GM23248 (cell line): ENCODE results near the gene CENPP. TPM values are rescaled to one million over a fixed set of nuclear protein-coding genes. Genes with fewer than 3 reads are reported as not detected.

Experiments used
- DNase-seq: peaks from one replicate; pipeline ENCODE4 v3.0.0-alpha.2; 2015
- H2AFZ ChIP-seq: fragments of 200-600 bp; sonication (generic); 2 replicates; pipeline ENCODE4 v1.6.1; 2016; ENCODE audit warnings: antibody characterized with exemption
- H3F3A ChIP-seq: fragments of 200-600 bp; sonication (generic); 2 replicates; pipeline ENCODE4 v1.6.1; 2016; ENCODE audit warnings: mild to moderate bottlenecking, antibody characterized with exemption, mixed run types; ENCODE audit not compliant: insufficient read depth
- H3K27ac ChIP-seq: fragments of 200-600 bp; sonication (generic); 2 replicates; pipeline ENCODE4 v1.5.1; 2016; ENCODE audit warnings: mild to moderate bottlenecking
- H3K27me3 ChIP-seq: fragments of 200-600 bp; sonication (generic); replicated peaks from 2 replicates; pipeline ENCODE4 v1.6.1; 2016; ENCODE audit warnings: mild to moderate bottlenecking; ENCODE audit not compliant: insufficient read depth
- H3K36me3 ChIP-seq: fragments of 200-600 bp; sonication (generic); 2 replicates; pipeline ENCODE4 v1.6.1; 2016; ENCODE audit warnings: low read depth, mild to moderate bottlenecking
- H3K4me1 ChIP-seq: fragments of 200-600 bp; sonication (generic); 2 replicates; pipeline ENCODE4 v1.6.1; 2016; ENCODE audit warnings: mild to moderate bottlenecking; ENCODE audit not compliant: insufficient read depth
- H3K4me2 ChIP-seq: fragments of 200-600 bp; sonication (generic); one replicate; pipeline ENCODE4 v1.6.1; 2016; ENCODE audit warnings: mild to moderate bottlenecking; ENCODE audit not compliant: unreplicated experiment
- H3K4me3 ChIP-seq: fragments of 200-600 bp; sonication (generic); 2 replicates; pipeline ENCODE4 v1.5.1; 2016; ENCODE audit warnings: mild to moderate bottlenecking
- H3K79me2 ChIP-seq: fragments of 200-600 bp; sonication (generic); 2 replicates; pipeline ENCODE4 v1.6.1; 2016; ENCODE audit warnings: mild to moderate bottlenecking; ENCODE audit not compliant: insufficient read depth
- H3K9ac ChIP-seq: fragments of 200-600 bp; sonication (generic); 2 replicates; pipeline ENCODE4 v1.6.1; 2016; ENCODE audit warnings: mild to moderate bottlenecking
- H3K9me2 ChIP-seq: fragments of 200-600 bp; sonication (generic); 2 replicates; pipeline ENCODE4 v1.6.1; 2016; ENCODE audit warnings: mixed run types, mild to moderate bottlenecking, moderate library complexity; ENCODE audit not compliant: insufficient read depth
- H3K9me3 ChIP-seq: fragments of 200-600 bp; sonication (generic); one replicate; pipeline ENCODE4 v1.6.1; 2017; ENCODE audit warnings: low read depth
- H4K20me1 ChIP-seq: fragments of 200-600 bp; sonication (generic); 2 replicates; pipeline ENCODE4 v1.6.0; 2016; ENCODE audit not compliant: insufficient read depth
- EZH2 ChIP-seq: fragments of 200-600 bp; sonication (generic); IDR thresholded peaks from 2 replicates; pipeline ENCODE4 v1.6.1; 2018; ENCODE audit warnings: antibody characterized with exemption, mild to moderate bottlenecking; ENCODE audit not compliant: insufficient read depth, poor library complexity, severe bottlenecking
- EZH2phosphoT487 ChIP-seq: fragments of 200-600 bp; sonication (generic); IDR thresholded peaks from 2 replicates; pipeline ENCODE4 v1.6.1; 2018; ENCODE audit warnings: antibody characterized with exemption, moderate library complexity, mild to moderate bottlenecking, low read depth; ENCODE audit not compliant: insufficient read depth
- WGBS, 2 experiments: methylation state at CpG; one replicate each; pipeline ENCODE4 v1.1.6; 2015 to 2017; ENCODE audit warnings: low lambda C conversion rate in 2 of 2, low coverage in 1 of 2; ENCODE audit errors: missing lambda C conversion rate in 2 of 2; 5-methylcytosine and 5-hydroxymethylcytosine counted together
- in situ Hi-C: fragments of 300-500 bp; cut with MboI; formaldehyde crosslinking; loops from 2 replicates; pipeline ENCODE4 v1.15.0; 2020
- polyA plus RNA-seq: library from polyadenylated mRNA; unstranded; fragments of >200 nt; fragmentation: Nextera tagmentation; extraction: Ambion mirVana; gene quantifications from 2 replicates; pipeline ENCODE4 v1.2.1, GENCODE V29; 2016
- total RNA-seq: library from RNA; depleted of rRNA; stranded (reverse); fragments of >200 nt; shearing (Covaris generic); gene quantifications from 2 replicates; pipeline ENCODE4 v1.2.3, GENCODE V29; 2014

CENPP gene
- total and polyA plus RNA-seq, 2 experiments from 2014 or later: 2.5 to 7.4 TPM

DNA sequence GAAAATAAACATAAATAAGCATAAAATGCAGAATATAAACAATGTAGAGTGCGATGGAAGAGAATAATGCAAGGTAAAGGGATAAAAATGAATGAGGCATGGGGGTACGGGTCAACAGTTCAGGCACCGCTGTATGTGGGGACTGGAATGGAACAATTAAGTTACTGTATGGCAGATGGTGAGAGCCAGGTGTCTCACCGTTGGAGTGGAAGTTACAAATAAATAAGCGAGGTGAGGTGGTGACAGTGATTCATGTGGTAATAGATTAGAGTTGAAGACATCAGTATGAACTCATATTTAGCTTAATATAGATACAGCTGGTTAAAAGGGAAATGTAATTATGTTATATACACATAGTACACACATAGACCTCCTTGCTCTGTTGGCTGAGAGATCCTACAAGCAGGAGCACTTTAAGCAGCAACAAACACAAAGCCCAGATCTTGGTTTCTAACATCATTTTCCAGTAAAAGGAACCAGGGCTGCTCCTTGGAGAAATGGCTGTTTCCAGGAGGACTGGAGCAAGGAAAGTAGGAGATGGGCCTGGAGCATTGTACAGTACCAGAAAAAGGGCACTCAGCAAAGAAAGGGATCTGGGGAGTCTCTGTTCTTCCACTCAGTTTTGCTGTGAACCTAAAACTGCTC, 100.9 kb downstream of the CENPP start:
- no peak overlapping the region for H3K4me3 ChIP-seq
- H3K36me3 ChIP-seq: no peaks in the 10 kb centered on the region
- H3K9me3 ChIP-seq: no peaks in the 10 kb centered on the region
- DNase-seq: no peak
- no peaks in the 10 kb centered on the region for H4K20me1 ChIP-seq
- no peaks in the 10 kb centered on the region for H3K9me2 ChIP-seq
- no peak overlapping the region for H3K27ac ChIP-seq
- no peak overlapping the region for H3K4me2 ChIP-seq
- in situ Hi-C loops: no loop called here
- H3F3A ChIP-seq: peaks cover 14% of the 10 kb centered on the region
- H3K9ac ChIP-seq: no peak overlapping the region
- peak overlapping the region; percentile 76; the same call in 1 of the 2 replicates for H2AFZ ChIP-seq
- H3K27me3 ChIP-seq: no peaks in the 10 kb centered on the region
- no peaks in the 10 kb centered on the region for H3K79me2 ChIP-seq
- 61 to 62% methylated on average over 5 of the region's 5 CpGs for WGBS, 2 experiments
- peaks cover 30% of the 10 kb centered on the region for H3K4me1 ChIP-seq
- no peak for TF ChIP-seq EZH2
- TF ChIP-seq EZH2phosphoT487: no peak

DNA sequence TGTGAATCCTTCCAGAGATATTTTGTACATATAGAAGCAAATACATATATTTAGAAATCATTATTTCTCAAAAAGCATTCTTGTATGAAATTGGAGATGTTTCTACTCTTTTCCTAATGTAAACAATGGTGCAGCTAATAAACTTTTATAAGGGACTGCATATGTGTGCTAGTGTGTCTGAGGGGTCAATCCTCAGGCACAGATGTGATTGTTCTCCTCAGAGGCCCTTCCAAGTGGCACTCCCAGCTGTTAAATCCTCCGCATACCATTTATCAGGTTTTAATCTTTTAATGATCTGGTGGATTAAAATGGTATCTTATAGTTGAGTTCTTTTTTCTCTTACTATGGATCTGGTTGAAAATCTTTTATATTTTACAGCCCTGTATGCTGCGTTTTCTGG, 104.1 kb downstream of the CENPP start:
- no peaks in the 10 kb centered on the region for H3K27me3 ChIP-seq
- H3K9ac ChIP-seq: no peak overlapping the region
- H3K9me2 ChIP-seq: no peaks in the 10 kb centered on the region
- H3K4me3 ChIP-seq: no peak overlapping the region
- no peaks in the 10 kb centered on the region for H3K9me3 ChIP-seq
- TF ChIP-seq EZH2phosphoT487 (no peak), EZH2 (no peak)
- H3F3A ChIP-seq: peaks cover 8% of the 10 kb centered on the region
- H2AFZ ChIP-seq: no peak overlapping the region
- WGBS, 2 experiments: 95 to 97% methylated on average over 2 of the region's 2 CpGs
- H3K4me2 ChIP-seq: no peak overlapping the region
- no peak for DNase-seq
- in situ Hi-C loops: loop anchor here (5.0 kb wide), 1 partner anchor 83 kb away; no protein-coding TSS in a partner anchor
- H4K20me1 ChIP-seq: no peaks in the 10 kb centered on the region
- peaks cover 16% of the 10 kb centered on the region for H3K4me1 ChIP-seq
- no peaks in the 10 kb centered on the region for H3K79me2 ChIP-seq
- no peak overlapping the region for H3K27ac ChIP-seq
- no peaks in the 10 kb centered on the region for H3K36me3 ChIP-seq

DNA sequence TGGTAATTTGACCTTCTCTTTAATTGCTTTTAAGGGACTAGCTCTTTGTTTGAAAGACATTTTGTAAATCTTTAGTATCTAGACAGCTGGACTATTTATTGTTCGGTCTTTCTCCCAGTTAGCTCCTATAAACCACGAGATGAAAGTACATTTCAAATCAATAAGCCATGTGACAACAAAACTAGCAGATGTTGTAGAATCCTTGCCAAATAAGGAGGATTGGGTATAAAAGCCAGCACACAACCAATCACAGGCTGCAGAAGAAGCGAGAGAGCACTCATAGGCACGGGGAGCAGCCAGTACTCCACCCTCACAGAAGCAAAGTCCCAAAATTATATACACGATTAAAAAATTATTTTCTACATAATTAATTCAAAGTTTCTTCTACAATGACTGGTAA, 106.6 kb downstream of the CENPP start:
- TF ChIP-seq EZH2 (no peak), EZH2phosphoT487 (no peak)
- no peak overlapping the region for H3K4me3 ChIP-seq
- no peak overlapping the region for H3K27ac ChIP-seq
- H3K9me3 ChIP-seq: no peaks in the 10 kb centered on the region
- H3K27me3 ChIP-seq: no peaks in the 10 kb centered on the region
- no peak for DNase-seq
- in situ Hi-C loops: loop anchor here (5.0 kb wide), 1 partner anchor 85 kb away; no protein-coding TSS in a partner anchor
- no peak overlapping the region for H2AFZ ChIP-seq
- no peaks in the 10 kb centered on the region for H3K4me1 ChIP-seq
- no peaks in the 10 kb centered on the region for H4K20me1 ChIP-seq
- H3K4me2 ChIP-seq: no peak overlapping the region
- no peaks in the 10 kb centered on the region for H3K9me2 ChIP-seq
- no peak overlapping the region for H3K9ac ChIP-seq
- no peaks in the 10 kb centered on the region for H3K79me2 ChIP-seq
- WGBS, 2 experiments: 41 to 52% methylated on average over 5 of the region's 5 CpGs
- no peaks in the 10 kb centered on the region for H3F3A ChIP-seq
- no peaks in the 10 kb centered on the region for H3K36me3 ChIP-seq

DNA sequence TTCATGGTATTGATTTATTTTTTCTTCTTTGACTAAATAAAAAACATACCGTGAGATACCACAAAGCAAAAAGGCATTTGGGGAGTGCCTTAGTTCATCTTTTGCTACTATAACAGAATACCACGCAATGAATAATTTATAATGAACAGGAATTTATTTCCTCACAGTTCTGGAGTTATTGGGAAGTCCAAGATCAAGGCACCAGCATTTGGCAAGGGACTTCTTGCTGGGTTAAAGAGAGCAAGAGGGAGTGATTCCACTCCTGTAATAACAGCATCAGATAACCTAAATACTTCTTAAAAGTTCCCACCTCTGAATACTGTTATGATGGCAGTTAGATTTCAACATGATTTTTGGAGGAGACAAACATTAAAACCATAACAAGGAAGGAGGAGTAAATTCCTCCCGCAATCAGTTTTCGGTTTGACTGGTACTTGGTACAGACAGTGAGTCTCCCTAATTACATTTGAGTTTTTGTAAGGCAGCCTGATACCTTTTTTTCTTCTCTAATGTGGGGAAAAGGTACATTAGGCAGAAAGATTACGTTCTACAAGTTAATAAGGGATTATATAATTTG, 107.3 kb downstream of the CENPP start:
- in situ Hi-C loops: loop anchor here (5.0 kb wide), 1 partner anchor 86 kb away; no protein-coding TSS in a partner anchor
- DNase-seq: no peak
- Histone ChIP-seq H3K9me3 (no peaks in the 10 kb centered on the region), H3K4me1 (no peaks in the 10 kb centered on the region), H3K36me3 (no peaks in the 10 kb centered on the region), H3F3A (no peaks in the 10 kb centered on the region), H3K4me3 (no peak overlapping the region), H3K27ac (no peak overlapping the region), H3K79me2 (no peaks in the 10 kb centered on the region), H2AFZ (peak overlapping the region; percentile 40), H3K4me2 (no peak overlapping the region), H3K9me2 (no peaks in the 10 kb centered on the region), H3K27me3 (no peaks in the 10 kb centered on the region), H4K20me1 (no peaks in the 10 kb centered on the region), H3K9ac (no peak overlapping the region)
- WGBS, 2 experiments: 38 to 44% methylated on average over 5 of the region's 5 CpGs
- TF ChIP-seq EZH2phosphoT487 (no peak), EZH2 (no peak)
